Ovary (tissue), 3 donors: ENCODE data around the gene SLC6A16.
"Not testable (repeated sequence)": the region's sequence is repeated elsewhere in the genome, so short reads cannot be mapped to it uniquely, and the experiment has no call there.

Experiments
- POLR2A ChIP-seq: fragments of 450-650 bp; IDR thresholded peaks from one replicate; pipeline ENCODE4 v1.6.1; 2017; ENCODE audit warnings: antibody characterized with exemption, mild to moderate bottlenecking, moderate library complexity
- TF ChIP-seq, protein P1 (sequence below), 3 donors: fragments of 450-650 bp in 2 of 3; fragments of 200-600 bp in 1 of 3; IDR thresholded peaks; one replicate each; pipeline versions ENCODE4 v1.5.1 to v1.8.0; 2016 to 2022; ENCODE audit warnings: antibody characterized with exemption in 3 of 3, mild to moderate bottlenecking in 1 of 3
- donor health status: DM: no; HTN: no; CAD: no.

GRCh38 chr19:49325756-49326155, 765 bp upstream of the SLC6A16 start:
- TF ChIP-seq, protein P1, sequence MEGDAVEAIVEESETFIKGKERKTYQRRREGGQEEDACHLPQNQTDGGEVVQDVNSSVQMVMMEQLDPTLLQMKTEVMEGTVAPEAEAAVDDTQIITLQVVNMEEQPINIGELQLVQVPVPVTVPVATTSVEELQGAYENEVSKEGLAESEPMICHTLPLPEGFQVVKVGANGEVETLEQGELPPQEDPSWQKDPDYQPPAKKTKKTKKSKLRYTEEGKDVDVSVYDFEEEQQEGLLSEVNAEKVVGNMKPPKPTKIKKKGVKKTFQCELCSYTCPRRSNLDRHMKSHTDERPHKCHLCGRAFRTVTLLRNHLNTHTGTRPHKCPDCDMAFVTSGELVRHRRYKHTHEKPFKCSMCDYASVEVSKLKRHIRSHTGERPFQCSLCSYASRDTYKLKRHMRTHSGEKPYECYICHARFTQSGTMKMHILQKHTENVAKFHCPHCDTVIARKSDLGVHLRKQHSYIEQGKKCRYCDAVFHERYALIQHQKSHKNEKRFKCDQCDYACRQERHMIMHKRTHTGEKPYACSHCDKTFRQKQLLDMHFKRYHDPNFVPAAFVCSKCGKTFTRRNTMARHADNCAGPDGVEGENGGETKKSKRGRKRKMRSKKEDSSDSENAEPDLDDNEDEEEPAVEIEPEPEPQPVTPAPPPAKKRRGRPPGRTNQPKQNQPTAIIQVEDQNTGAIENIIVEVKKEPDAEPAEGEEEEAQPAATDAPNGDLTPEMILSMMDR (IDR thresholded peaks at IDR 0.05) = not testable (repeated sequence)
- TF ChIP-seq POLR2A = not testable (repeated sequence)
